CD14-positive monocyte (primary cell): ENCODE results near the gene NXPH4. TPM values are rescaled to one million over a fixed set of nuclear protein-coding genes. Genes with fewer than 3 reads are reported as not detected.
A peak's percentile ranks its signal among the peaks of the same experiment; 100 is the strongest.

Experiments
- DNase-seq, 3 donors: peaks; one replicate each; pipeline ENCODE4 v3.0.0-alpha.2; 2011 to 2022
- H2AFZ ChIP-seq: 2 replicates; pipeline ENCODE4 v1.6.0; 2012; ENCODE audit warnings: mild to moderate bottlenecking, low read depth, low read length, inconsistent platforms; ENCODE audit not compliant: insufficient read depth, poor library complexity, severe bottlenecking
- H3K27ac ChIP-seq, 2 donors: 1 replicate in 1 of 2; 2 replicates in 1 of 2; pipeline ENCODE4 v1.5.1; 2012 to 2013; ENCODE audit warnings: low read length in 2 of 2, control low read depth in 1 of 2, inconsistent platforms in 1 of 2, low read depth in 1 of 2, mild to moderate bottlenecking in 1 of 2
- H3K27me3 ChIP-seq, 2 donors: one replicate each; pipeline versions ENCODE4 v1.6.0 to v1.6.1; 2011 to 2013; ENCODE audit warnings: low read length in 2 of 2; ENCODE audit not compliant: control insufficient read depth in 2 of 2, insufficient read depth in 2 of 2
- H3K36me3 ChIP-seq, 2 donors: replicated peaks in 1 of 2; 1 replicate in 1 of 2; 2 replicates in 1 of 2; pipeline versions ENCODE4 v1.5.1 to v1.6.1; 2012 to 2013; ENCODE audit warnings: low read length in 2 of 2, control low read depth in 1 of 2, inconsistent platforms in 1 of 2, mild to moderate bottlenecking in 1 of 2; ENCODE audit not compliant: insufficient read depth in 2 of 2, control insufficient read depth in 1 of 2
- H3K4me1 ChIP-seq, 2 donors: 1 replicate in 1 of 2; 2 replicates in 1 of 2; pipeline versions ENCODE4 v1.5.1 to v1.6.1; 2012 to 2013; ENCODE audit warnings: low read length in 2 of 2, control low read depth in 1 of 2, inconsistent platforms in 1 of 2, mild to moderate bottlenecking in 1 of 2, moderate library complexity in 1 of 2; ENCODE audit not compliant: insufficient read depth in 2 of 2, control insufficient read depth in 1 of 2
- H3K4me2 ChIP-seq: replicated peaks from 2 replicates; pipeline ENCODE3; 2012; ENCODE audit warnings: low read length, moderate library complexity, mild to moderate bottlenecking; ENCODE audit not compliant: poor library complexity, severe bottlenecking; ENCODE audit errors: extremely low read depth
- H3K4me3 ChIP-seq, 3 experiments: fragments of 200-600 bp in 1 of 3; sonication (generic) in 1 of 3; replicated peaks in 1 of 3; 1 replicate in 2 of 3; 2 replicates in 1 of 3; pipeline ENCODE4 v1.5.1; 2011 to 2013; ENCODE audit warnings: low read length in 3 of 3, mild to moderate bottlenecking in 3 of 3, control low read depth in 2 of 3, low read depth in 2 of 3, inconsistent platforms in 1 of 3, moderate library complexity in 1 of 3
- H3K79me2 ChIP-seq: 2 replicates; pipeline ENCODE4 v1.6.0; 2012; ENCODE audit warnings: mild to moderate bottlenecking, control low read depth, inconsistent platforms, low read length, moderate library complexity; ENCODE audit not compliant: insufficient read depth
- H3K9ac ChIP-seq: 2 replicates; pipeline ENCODE4 v1.6.0; 2017; ENCODE audit warnings: low read length, mild to moderate bottlenecking; ENCODE audit not compliant: insufficient read depth, poor library complexity, severe bottlenecking
- H3K9me3 ChIP-seq, 2 donors: replicated peaks in 1 of 2; 1 replicate in 1 of 2; 2 replicates in 1 of 2; pipeline versions ENCODE4 v1.5.1 to v1.6.1; 2012 to 2013; ENCODE audit warnings: low read length in 2 of 2, control low read depth in 1 of 2; ENCODE audit not compliant: control insufficient read depth in 1 of 2, insufficient read depth in 1 of 2
- H4K20me1 ChIP-seq: 2 replicates; pipeline ENCODE4 v1.6.0; 2012; ENCODE audit warnings: mild to moderate bottlenecking, low read length, control low read depth, moderate library complexity; ENCODE audit not compliant: insufficient read depth
- H3K27ac Mint-ChIP-seq, 7 donors: one replicate each; pipeline ENCODE4 v1.8.0; 2020; ENCODE audit warnings: mild to moderate bottlenecking in 7 of 7, mixed read lengths in 7 of 7, moderate library complexity in 6 of 7, inconsistent platforms in 2 of 7
- H3K27me3 Mint-ChIP-seq, 3 donors: one replicate each; pipeline ENCODE4 v1.8.0; 2021 to 2022; ENCODE audit warnings: low read depth in 3 of 3, mild to moderate bottlenecking in 3 of 3, mixed read lengths in 3 of 3, moderate library complexity in 3 of 3, inconsistent platforms in 1 of 3
- H3K36me3 Mint-ChIP-seq, 2 donors: one replicate each; pipeline ENCODE4 v1.8.0; 2020; ENCODE audit warnings: mixed read lengths in 2 of 2, inconsistent platforms in 1 of 2, mild to moderate bottlenecking in 1 of 2
- H3K4me1 Mint-ChIP-seq: one replicate; pipeline ENCODE4 v1.8.0; 2020; ENCODE audit warnings: mild to moderate bottlenecking, mixed read lengths
- H3K4me3 Mint-ChIP-seq, 2 donors: one replicate each; pipeline ENCODE4 v1.8.0; 2020; ENCODE audit warnings: mild to moderate bottlenecking in 2 of 2, mixed read lengths in 2 of 2, moderate library complexity in 1 of 2
- H3K9me3 Mint-ChIP-seq, 7 donors: one replicate each; pipeline ENCODE4 v1.8.0; 2020 to 2022; ENCODE audit warnings: mixed read lengths in 7 of 7, mild to moderate bottlenecking in 6 of 7, moderate library complexity in 6 of 7, inconsistent platforms in 2 of 7
- WGBS: methylation state at CpG from one replicate; pipeline ENCODE4 v1.1.5; 2013; ENCODE audit warnings: missing lambda C conversion rate; ENCODE audit not compliant: insufficient coverage; 5-methylcytosine and 5-hydroxymethylcytosine counted together
- intact Hi-C, 2 donors: fragments of 100-400 bp; cut with micrococcal nuclease; formaldehyde crosslinking; loops; one replicate each; pipeline versions ENCODE4 v1.15.0 to v1.15.1; 2023
- polyA plus RNA-seq, 3 donors: library from polyadenylated mRNA; depleted of rRNA in 1 of 3; unstranded in 2 of 3; stranded (reverse) in 1 of 3; fragments of 300-500 nt in 2 of 3; fragments of >200 nt in 1 of 3; fragmentation: Illumina TruSeq in 2 of 3; gene quantifications; 1 replicate in 2 of 3; 2 replicates in 1 of 3; pipeline ENCODE4 v1.2.3, GENCODE V29; 2012 to 2021
- TF ChIP-seq, protein P1 (sequence below): fragments of 200-600 bp; IDR thresholded peaks from one replicate; pipeline ENCODE4 v1.8.0; 2022; ENCODE audit warnings: antibody characterized with exemption, mild to moderate bottlenecking

NXPH4 gene
- polyA plus RNA-seq, 3 donors: not detected

DNA sequence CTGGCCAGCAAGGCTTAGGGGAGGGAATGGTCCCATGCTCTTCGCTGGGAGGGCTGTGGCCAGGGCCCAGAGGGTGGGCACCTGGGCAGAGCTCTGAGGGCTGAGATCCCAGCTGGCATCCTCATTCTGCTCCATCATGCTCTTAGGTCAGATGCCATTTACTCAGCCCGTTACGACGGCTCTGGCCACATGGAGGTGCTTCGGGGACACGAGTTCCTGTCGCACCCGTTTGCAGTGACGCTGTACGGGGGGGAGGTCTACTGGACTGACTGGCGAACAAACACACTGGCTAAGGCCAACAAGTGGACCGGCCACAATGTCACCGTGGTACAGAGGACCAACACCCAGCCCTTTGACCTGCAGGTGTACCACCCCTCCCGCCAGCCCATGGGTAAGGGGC is 38.4 kb upstream of the NXPH4 start:
- peaks cover 100% of the 10 kb centered on the region for H4K20me1 ChIP-seq
- no peak overlapping the region for H3K4me3 ChIP-seq
- Mint-ChIP-seq H3K9me3 (no peaks in the 10 kb centered on the region), H3K36me3 (peaks cover 94 to 100% of the 10 kb centered on the region in 2 donors), H3K27ac (peak overlapping the region in 2 of 7 donors; percentile 10 to 30), H3K4me1 (peaks cover 5% of the 10 kb centered on the region), H3K4me3 (no peak overlapping the region), H3K27me3 (peaks cover 4 to 5% (median 4%) of the 10 kb centered on the region in 3 donors)
- H3K4me2 ChIP-seq: no peak overlapping the region
- no peak overlapping the region for H3K9ac ChIP-seq
- no peaks in the 10 kb centered on the region for H3K9me3 ChIP-seq
- TF ChIP-seq, protein P1, sequence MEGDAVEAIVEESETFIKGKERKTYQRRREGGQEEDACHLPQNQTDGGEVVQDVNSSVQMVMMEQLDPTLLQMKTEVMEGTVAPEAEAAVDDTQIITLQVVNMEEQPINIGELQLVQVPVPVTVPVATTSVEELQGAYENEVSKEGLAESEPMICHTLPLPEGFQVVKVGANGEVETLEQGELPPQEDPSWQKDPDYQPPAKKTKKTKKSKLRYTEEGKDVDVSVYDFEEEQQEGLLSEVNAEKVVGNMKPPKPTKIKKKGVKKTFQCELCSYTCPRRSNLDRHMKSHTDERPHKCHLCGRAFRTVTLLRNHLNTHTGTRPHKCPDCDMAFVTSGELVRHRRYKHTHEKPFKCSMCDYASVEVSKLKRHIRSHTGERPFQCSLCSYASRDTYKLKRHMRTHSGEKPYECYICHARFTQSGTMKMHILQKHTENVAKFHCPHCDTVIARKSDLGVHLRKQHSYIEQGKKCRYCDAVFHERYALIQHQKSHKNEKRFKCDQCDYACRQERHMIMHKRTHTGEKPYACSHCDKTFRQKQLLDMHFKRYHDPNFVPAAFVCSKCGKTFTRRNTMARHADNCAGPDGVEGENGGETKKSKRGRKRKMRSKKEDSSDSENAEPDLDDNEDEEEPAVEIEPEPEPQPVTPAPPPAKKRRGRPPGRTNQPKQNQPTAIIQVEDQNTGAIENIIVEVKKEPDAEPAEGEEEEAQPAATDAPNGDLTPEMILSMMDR: no peak
- no peak overlapping the region for H2AFZ ChIP-seq
- no peaks in the 10 kb centered on the region for H3K79me2 ChIP-seq
- H3K36me3 ChIP-seq: peaks cover 90 to 100% of the 10 kb centered on the region in 2 donors
- H3K27me3 ChIP-seq: no peaks in the 10 kb centered on the region
- no peaks in the 10 kb centered on the region for H3K4me1 ChIP-seq
- WGBS: 85% methylated on average over 14 of the region's 14 CpGs
- intact Hi-C loops: loop anchor here in 1 of 2 donors (5.0 kb wide), 1 partner anchor 111 kb away; no protein-coding TSS in a partner anchor
- no peak overlapping the region for H3K27ac ChIP-seq
- no peak for DNase-seq

DNA sequence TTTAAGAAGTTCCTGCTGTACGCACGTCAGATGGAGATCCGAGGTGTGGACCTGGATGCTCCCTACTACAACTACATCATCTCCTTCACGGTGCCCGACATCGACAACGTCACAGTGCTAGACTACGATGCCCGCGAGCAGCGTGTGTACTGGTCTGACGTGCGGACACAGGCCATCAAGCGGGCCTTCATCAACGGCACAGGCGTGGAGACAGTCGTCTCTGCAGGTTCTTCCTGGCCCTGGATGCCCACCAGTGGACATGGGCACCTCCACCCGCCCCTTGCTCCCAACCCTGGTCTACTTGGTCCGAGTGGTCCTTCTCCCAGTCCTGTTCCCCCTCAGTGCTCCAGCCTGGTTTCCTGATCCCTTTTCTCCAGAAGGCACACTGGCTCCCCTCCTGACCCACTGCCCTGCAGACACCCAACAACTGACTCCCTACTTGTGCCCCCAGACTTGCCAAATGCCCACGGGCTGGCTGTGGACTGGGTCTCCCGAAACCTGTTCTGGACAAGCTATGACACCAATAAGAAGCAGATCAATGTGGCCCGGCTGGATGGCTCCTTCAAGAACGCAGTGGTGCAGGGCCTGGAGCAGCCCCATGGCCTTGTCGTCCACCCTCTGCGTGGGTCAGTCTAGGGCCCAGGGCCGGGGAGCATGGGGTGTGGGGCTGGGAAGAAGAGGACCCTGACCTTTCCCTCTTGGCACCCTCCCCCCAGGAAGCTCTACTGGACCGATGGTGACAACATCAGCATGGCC is 37.1 kb upstream of the NXPH4 start:
- intact Hi-C loops: loop anchor here in 1 of 2 donors (5.0 kb wide), 1 partner anchor 112 kb away; no protein-coding TSS in a partner anchor
- H3K27ac ChIP-seq: no peak overlapping the region
- no peak for DNase-seq
- no peak overlapping the region for H2AFZ ChIP-seq
- no peak overlapping the region for H3K4me3 ChIP-seq
- Mint-ChIP-seq H3K4me3 (no peak overlapping the region), H3K27me3 (peaks cover 3 to 6% (median 3%) of the 10 kb centered on the region in 3 donors), H3K36me3 (peaks cover 94 to 100% of the 10 kb centered on the region in 2 donors), H3K27ac (peak overlapping the region in 1 of 7 donors; percentile 9), H3K9me3 (no peaks in the 10 kb centered on the region), H3K4me1 (peaks cover 5% of the 10 kb centered on the region)
- peaks cover 100% of the 10 kb centered on the region for H4K20me1 ChIP-seq
- H3K9ac ChIP-seq: no peak overlapping the region
- 96% methylated on average over 24 of the region's 27 CpGs for WGBS
- no peaks in the 10 kb centered on the region for H3K4me1 ChIP-seq
- no peaks in the 10 kb centered on the region for H3K27me3 ChIP-seq
- H3K4me2 ChIP-seq: no peak overlapping the region
- no peaks in the 10 kb centered on the region for H3K79me2 ChIP-seq
- H3K9me3 ChIP-seq: no peaks in the 10 kb centered on the region
- peaks cover 90 to 100% of the 10 kb centered on the region in 2 donors for H3K36me3 ChIP-seq
- TF ChIP-seq, protein P1: no peak
